Measurements from ENCODE around the gene CRTC1. TPM values are rescaled to one million over a fixed set of nuclear protein-coding genes. Genes with fewer than 3 reads are reported as not detected.

The CRTC1 gene
- total and polyA plus RNA-seq, 5 donors, result 9.2 to 15.1 (median 12.9) TPM

DNA sequence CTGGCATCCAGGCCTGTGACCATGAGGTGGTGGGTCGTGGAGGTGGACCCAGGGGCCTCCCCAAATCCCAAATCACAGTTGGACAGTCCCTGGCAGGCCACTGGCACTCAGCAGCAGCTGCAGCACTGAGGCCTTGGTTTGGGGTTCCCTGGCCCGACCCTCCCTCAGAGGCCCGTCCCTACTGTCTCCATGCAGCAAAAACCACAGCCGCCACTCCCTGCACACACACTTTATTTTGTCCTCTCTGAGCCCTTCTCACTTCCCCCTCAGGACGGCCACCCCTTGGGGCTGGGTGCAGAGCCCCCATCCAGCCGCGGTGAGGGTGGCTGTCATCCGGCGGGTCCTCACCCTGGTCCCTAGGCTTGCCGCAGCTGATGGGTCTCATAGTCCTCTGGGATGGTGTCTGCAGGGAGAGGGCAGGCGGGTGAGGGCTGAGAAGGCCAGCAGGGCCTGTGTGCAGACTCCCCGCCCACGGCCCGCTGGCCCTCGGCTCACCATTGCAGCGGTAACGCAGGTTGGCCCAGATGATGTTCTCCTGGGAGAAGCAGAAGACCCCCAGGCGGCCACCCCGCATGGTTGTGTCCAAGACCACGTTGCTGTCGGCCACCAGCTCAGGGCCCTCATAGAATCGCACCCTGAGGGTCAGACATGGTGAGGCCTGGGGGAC lies 99.2 kb downstream of the CRTC1 start:
- Histone ChIP-seq H3K4me1 (ENCODE audit: control insufficient read depth, insufficient read depth, low read length) (peaks cover 3% of the 10 kb centered on the region), H3K27ac (ENCODE audit: low read length) (no peak overlapping the region), H3K27me3 (ENCODE audit: control insufficient read depth, insufficient read depth) (no peaks in the 10 kb centered on the region), H3K9me3 (ENCODE audit: control insufficient read depth, low read length) (no peaks in the 10 kb centered on the region), H3K4me3 (ENCODE audit: low read length) (no peak overlapping the region)
- peak; percentile 18 to 52 (median 47) for DNase-seq
- 83% methylated on average over 22 of the region's 22 CpGs for WGBS
- no peak for ATAC-seq
- intact Hi-C loops (cut with DNase I), result no loop called here

DNA sequence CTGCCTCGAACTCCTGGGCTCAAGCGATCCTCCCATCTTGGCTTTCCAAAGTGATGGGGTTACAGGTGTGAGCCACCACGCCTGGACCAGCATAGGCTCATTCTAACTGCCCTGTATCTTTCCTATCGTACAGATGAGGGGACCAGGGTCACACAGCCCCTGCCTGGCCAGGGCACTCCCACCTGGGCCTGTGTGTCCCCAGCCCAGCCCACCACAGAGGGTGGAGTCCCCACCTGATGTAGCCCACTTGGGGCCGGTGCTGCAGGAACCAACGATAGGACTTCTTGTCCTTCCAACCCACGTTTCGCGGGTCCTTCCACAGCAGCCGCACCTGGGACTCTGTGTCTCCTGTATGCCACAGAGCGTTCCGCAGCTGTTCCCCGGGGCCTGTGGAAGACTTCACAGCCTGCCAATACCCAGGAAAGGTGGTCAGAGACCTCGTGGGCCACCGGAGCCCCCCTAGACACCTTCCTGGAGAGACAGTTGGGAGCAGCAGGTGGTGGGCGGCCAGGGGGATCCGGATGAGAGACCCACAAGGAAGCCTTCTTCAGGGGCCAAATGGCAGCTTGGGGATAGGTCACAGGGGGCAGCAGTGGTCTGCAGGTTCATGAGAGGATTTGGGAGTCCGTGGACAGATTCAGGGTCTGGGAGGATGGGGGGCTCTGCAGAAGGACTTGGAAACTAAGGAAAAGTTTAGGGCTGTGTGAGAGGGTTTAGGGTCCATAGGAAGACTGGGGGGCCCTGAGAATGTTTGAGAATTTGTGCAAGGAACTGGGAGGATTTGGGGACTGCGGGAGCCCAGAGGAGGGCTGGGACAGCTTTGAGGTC lies 100.7 kb downstream of the CRTC1 start:
- no peaks in the 10 kb centered on the region for H3K9me3 ChIP-seq (ENCODE audit: control insufficient read depth, low read length)
- no peak overlapping the region for H3K27ac ChIP-seq (ENCODE audit: low read length)
- no peak overlapping the region for H3K4me3 ChIP-seq (ENCODE audit: low read length)
- no peaks in the 10 kb centered on the region for H3K27me3 ChIP-seq (ENCODE audit: control insufficient read depth, insufficient read depth)
- ATAC-seq (no peak), DNase-seq (peak in 2 of 3 donors; percentile 34 to 51)
- H3K4me1 ChIP-seq (ENCODE audit: control insufficient read depth, insufficient read depth, low read length), result peaks cover 3% of the 10 kb centered on the region
- intact Hi-C loops (cut with DNase I), result no loop called here
- 87% methylated on average over 19 of the region's 19 CpGs for WGBS

DNA sequence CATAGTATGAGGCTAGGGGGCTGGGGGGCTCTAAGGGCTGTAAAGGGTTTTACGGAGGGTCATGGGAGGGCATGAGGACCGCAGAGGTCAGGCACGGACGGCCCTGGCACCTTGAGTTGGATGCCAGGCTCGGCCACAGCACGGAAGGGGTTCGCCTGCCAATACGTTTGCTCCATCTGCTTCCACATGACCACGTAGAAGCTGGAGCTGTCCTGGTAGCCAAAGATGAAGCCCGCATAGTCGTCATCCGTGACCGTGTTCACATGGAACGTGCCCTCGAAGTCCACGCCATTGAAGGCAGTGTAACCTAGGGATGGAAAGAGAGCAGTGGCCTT lies 101.3 kb downstream of the CRTC1 start:
- Histone ChIP-seq H3K4me3 (ENCODE audit: low read length) (no peak overlapping the region), H3K4me1 (ENCODE audit: control insufficient read depth, insufficient read depth, low read length) (peaks cover 3% of the 10 kb centered on the region), H3K27me3 (ENCODE audit: control insufficient read depth, insufficient read depth) (no peaks in the 10 kb centered on the region), H3K27ac (ENCODE audit: low read length) (no peak overlapping the region), H3K9me3 (ENCODE audit: control insufficient read depth, low read length) (no peaks in the 10 kb centered on the region)
- DNase-seq (peak in 1 of 3 donors; percentile 55), ATAC-seq (peak in 1 of 2 donors; percentile 1)
- intact Hi-C loops (cut with DNase I), result no loop called here
- 75% methylated on average over 16 of the region's 16 CpGs for WGBS

DNA sequence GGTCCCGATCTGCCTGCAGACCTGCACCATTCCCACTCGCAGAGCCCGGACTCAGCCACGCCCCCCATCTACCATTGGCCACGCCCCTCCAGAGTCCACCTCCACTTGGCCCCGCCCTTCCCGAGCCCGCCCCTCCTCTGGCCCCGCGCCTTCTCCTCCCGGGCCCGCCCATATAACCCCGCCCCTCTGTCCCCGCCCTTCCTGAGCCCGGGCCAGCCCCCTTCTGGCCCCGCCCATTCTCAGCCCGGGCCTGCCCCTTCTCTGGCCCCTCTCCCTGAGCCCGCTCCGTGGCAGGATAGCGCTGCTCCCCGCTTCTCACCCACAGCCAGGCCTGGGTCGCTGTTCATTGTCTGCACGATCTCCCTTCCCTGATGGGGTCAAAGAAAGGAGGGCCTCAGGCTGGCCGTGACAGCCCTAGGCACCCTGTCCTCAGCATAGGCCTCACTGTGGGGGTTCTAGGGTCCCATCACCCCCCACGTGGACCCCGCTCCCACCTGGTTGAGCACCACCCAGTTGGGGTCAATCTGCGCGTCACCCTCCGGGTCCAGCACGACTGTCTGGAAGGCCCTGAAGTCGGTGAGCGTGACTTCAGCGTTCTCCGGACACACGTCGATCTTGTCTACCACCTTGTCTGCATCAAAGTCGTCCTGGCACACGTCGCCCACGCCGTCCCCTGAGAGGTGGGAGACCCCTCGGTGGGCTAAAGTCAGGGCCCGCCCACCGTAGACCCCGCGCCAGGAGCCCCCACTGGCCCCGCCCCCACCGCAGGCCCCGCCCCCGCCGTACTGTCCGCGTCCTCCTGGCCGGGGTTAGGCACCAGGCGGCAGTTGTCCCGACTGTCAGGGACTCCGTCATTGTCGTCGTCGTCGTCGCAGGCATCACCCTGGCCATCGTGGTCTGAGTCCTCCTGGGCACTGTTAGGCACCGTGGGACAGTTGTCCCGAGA lies 102.0 kb downstream of the CRTC1 start:
- 10% methylated on average over 65 of the region's 65 CpGs for WGBS
- ATAC-seq (peak; percentile 77 to 85), DNase-seq (peak; percentile 89 to 94 (median 94))
- H3K4me1 ChIP-seq (ENCODE audit: control insufficient read depth, insufficient read depth, low read length), result peaks cover 3% of the 10 kb centered on the region
- H3K4me3 ChIP-seq (ENCODE audit: low read length), result no peak overlapping the region
- H3K27ac ChIP-seq (ENCODE audit: low read length), result no peak overlapping the region
- no peaks in the 10 kb centered on the region for H3K27me3 ChIP-seq (ENCODE audit: control insufficient read depth, insufficient read depth)
- intact Hi-C loops (cut with DNase I), result no loop called here
- no peaks in the 10 kb centered on the region for H3K9me3 ChIP-seq (ENCODE audit: control insufficient read depth, low read length)

DNA sequence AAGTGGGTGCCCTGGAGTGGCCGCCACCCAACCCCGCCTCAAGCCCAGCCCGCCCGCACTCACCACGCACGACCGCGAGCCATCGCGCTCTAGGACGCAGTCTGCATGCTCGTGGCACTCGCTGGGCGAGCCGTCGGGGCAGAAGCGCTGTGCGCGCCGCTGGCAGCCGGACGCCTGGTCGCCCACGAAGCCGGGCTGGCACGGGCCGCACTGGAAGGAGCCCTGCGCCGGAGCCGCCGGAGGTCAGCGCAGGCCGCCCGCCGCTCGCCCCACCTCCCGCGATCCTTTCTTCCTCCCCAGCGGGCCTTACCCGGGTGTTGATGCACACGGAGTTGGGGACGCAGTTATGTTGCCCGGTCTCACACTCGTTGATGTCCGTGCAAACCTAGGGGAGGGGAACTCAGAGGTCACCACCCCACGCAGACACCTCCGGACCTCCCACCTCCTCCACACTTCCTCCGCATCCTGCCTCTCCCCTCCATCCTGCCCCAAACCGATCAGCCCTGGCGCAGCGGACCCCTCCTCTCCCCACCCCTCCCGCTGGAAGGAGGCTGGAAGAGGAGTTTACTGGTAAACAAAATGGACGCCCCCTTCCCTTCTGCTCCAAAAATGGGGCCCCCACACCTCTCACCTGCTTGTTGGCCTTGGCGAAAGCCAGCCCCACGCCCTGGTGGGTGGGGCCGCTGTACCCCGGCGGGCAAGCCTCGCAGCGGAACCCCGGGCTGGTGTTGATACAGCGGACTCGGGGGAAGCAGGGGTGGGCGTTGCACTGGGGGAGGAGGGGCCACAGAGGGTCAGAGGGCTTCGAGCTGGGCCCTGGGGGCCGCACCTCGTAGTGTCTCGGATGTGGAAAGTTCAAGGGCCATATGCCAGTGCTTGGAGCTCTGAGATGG lies 105.3 kb downstream of the CRTC1 start:
- H3K27ac ChIP-seq (ENCODE audit: low read length), result no peak overlapping the region
- H3K27me3 ChIP-seq (ENCODE audit: control insufficient read depth, insufficient read depth), result no peaks in the 10 kb centered on the region
- H3K9me3 ChIP-seq (ENCODE audit: control insufficient read depth, low read length), result no peaks in the 10 kb centered on the region
- WGBS, result 3% methylated on average over 68 of the region's 68 CpGs
- H3K4me1 ChIP-seq (ENCODE audit: control insufficient read depth, insufficient read depth, low read length), result peaks cover 4% of the 10 kb centered on the region
- H3K4me3 ChIP-seq (ENCODE audit: low read length), result no peak overlapping the region
- ATAC-seq, result no peak
- peak in 2 of 3 donors; percentile 63 for DNase-seq
- intact Hi-C loops (cut with DNase I), result no loop called here

DNA sequence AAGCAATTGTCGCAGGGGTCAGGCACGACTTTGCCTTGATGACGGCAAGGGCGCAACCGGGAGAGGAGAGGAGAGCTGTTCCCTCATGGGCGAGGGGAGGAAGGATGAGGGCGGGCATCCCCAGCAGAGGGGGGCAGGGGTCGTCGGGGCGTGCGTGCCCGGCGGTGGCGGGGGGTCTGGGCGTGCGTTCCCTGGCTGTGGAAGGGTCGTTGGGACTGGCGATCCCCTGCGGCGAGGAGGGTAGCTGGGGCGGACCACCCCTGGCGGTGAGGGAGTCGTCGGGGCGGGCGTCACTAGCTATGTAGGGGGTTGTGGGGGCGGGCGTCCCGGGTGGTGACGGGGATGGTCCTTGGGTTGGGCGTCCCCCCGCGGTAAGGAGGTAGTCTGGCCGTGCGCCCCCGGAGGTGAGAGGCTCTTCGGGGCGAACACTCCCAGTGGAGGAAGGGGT lies 106.0 kb downstream of the CRTC1 start:
- Histone ChIP-seq H3K27ac (ENCODE audit: low read length) (no peak overlapping the region), H3K4me3 (ENCODE audit: low read length) (peak overlapping the region; percentile 37), H3K9me3 (ENCODE audit: control insufficient read depth, low read length) (no peaks in the 10 kb centered on the region), H3K27me3 (ENCODE audit: control insufficient read depth, insufficient read depth) (no peaks in the 10 kb centered on the region), H3K4me1 (ENCODE audit: control insufficient read depth, insufficient read depth, low read length) (peaks cover 4% of the 10 kb centered on the region)
- ATAC-seq, result no peak
- 1% methylated on average over 38 of the region's 38 CpGs for WGBS
- DNase-seq, result peak in 1 of 3 donors; percentile 55
- intact Hi-C loops (cut with DNase I), result no loop called here

DNA sequence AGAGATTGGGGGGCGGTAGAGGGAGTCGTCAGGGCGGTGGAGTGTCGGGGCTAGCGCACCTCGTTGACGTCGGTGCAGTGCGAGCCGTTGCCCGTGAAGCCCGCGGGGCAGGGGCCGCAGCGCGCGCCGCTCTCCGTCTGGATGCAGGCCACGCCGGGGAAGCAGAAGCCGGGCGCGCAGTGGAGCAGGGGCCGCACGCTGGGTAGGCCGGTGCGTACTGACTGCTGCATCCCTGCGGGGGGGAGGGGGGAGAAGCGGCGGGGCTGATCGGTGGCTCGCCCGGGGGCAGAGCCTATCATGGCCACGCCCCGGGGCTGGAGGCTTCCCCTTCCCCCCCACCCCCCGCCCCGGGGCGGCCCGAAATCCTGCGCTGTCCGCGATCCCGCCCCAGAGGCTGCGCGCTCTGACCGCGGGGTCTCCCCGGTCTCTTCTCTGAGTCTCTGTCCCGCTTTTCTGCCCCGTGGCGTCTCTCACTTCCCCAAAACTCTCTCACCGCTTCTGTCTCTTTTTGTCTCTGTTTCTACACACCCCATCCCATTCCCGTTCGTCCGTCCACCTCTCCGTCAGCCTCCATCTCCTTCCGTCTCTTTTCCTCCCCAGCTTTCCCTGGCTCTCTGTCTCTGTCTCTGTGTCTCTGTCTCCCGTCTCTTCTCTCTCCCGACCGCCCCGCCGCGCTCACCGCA lies 106.5 kb downstream of the CRTC1 start:
- no peaks in the 10 kb centered on the region for H3K9me3 ChIP-seq (ENCODE audit: control insufficient read depth, low read length)
- no peaks in the 10 kb centered on the region for H3K27me3 ChIP-seq (ENCODE audit: control insufficient read depth, insufficient read depth)
- H3K4me3 ChIP-seq (ENCODE audit: low read length), result peak overlapping the region; percentile 37
- 1% methylated on average over 63 of the region's 65 CpGs for WGBS
- ATAC-seq (peak in 1 of 2 donors; percentile 6), DNase-seq (peak; percentile 53 to 76 (median 67))
- H3K4me1 ChIP-seq (ENCODE audit: control insufficient read depth, insufficient read depth, low read length), result peaks cover 4% of the 10 kb centered on the region
- intact Hi-C loops (cut with DNase I), result no loop called here
- H3K27ac ChIP-seq (ENCODE audit: low read length), result no peak overlapping the region

DNA sequence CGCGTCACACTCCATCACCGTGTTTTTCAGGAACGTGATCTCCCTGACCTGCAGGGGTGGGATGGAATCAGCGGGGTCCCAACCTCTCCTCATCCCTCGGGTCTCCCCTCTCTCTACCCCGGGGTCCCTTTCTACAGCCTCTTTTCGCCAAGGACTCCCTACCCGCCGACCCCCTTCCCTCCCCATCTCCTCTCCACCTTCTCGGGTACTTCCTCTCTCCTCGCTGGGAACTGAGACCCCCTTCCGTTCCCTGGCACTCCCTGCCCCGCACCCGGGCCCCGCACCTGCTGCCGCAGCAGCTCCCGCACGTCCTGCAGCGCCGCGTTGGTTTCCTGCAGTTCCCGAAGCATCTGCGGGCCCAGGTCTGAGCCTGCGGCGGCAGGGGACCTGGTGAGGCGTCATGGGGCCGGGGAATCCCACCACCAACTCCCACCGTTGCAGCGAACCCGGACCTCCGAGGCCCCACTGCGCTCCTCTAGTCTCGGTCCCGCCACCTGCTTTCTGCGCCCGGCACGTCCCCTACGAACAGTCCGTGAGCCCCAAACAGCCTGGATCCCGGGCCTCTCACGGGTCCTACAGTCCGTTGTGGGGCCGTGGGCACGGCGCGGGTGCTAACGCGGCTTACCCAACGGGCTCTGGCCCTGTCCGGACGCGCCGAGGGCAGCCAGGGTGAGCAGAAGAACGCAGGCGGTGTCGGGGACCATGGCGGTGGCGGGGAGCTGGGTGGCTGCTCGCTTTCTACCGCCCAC lies 107.3 kb downstream of the CRTC1 start, which contains the start of gene COMP:
Gene COMP, minus strand, starts transcription at position 740 of the 749 bp plus-strand sequence. Its CDS starts 36 bp downstream, at position 704.
- 3% methylated on average over 61 of the region's 61 CpGs for WGBS
- no peaks in the 10 kb centered on the region for H3K27me3 ChIP-seq (ENCODE audit: control insufficient read depth, insufficient read depth)

DNA sequence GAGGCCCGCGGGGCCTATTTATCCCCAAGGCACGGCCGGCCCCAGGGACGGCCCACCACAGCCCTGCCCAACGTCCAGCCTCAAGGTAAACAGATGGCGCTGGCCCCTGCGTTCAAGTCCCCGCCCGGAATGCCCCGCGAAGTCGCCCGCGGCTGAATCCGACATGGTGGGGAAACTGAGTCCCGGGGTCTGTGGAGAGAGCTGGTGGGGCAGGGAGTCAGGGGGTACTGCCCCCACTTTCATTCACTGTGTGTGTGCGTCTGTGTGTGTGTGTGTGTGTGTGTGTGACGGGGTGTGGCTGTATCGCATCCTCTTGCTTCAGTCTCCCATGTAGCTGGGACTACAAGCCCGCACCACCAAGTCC lies 107.8 kb downstream of the CRTC1 start:
- intact Hi-C loops (cut with DNase I), result no loop called here
- Histone ChIP-seq H3K27ac (ENCODE audit: low read length) (no peak overlapping the region), H3K9me3 (ENCODE audit: control insufficient read depth, low read length) (no peaks in the 10 kb centered on the region), H3K4me3 (ENCODE audit: low read length) (no peak overlapping the region), H3K4me1 (ENCODE audit: control insufficient read depth, insufficient read depth, low read length) (peaks cover 2% of the 10 kb centered on the region), H3K27me3 (ENCODE audit: control insufficient read depth, insufficient read depth) (no peaks in the 10 kb centered on the region)
- 18% methylated on average over 21 of the region's 21 CpGs for WGBS
- DNase-seq (no peak), ATAC-seq (no peak)

More for the DNA sequence above, 107.3 kb downstream of the CRTC1 start, which contains the start of gene COMP:
- no peak for ATAC-seq
- peak in 2 of 3 donors; percentile 42 to 56 for DNase-seq
- intact Hi-C loops (cut with DNase I), result no loop called here
- Histone ChIP-seq H3K27ac (ENCODE audit: low read length) (no peak within 1 kb of the TSS), H3K9me3 (ENCODE audit: control insufficient read depth, low read length) (no peaks in the 10 kb centered on the region), H3K4me3 (ENCODE audit: low read length) (peak within 1 kb of the TSS; percentile 37), H3K4me1 (ENCODE audit: control insufficient read depth, insufficient read depth, low read length) (peaks cover 2% of the 10 kb centered on the region)

Data from right cardiac atrium (tissue), 5 donors.